HL-60 (cell line): Measurements from ENCODE around the gene METTL25B.

Experiments used
- CTCF ChIP-seq: IDR thresholded peaks from one replicate; pipeline ENCODE4 v1.5.1; 2011; ENCODE audit warnings: low read length, control low read depth, inconsistent platforms; ENCODE audit not compliant: insufficient read depth
- POLR2AphosphoS5 ChIP-seq: IDR thresholded peaks from 2 replicates; pipeline ENCODE4 v1.6.1; 2012; ENCODE audit warnings: low read depth

GRCh38 chr1:156682166-156682890, 45.9 kb upstream of the METTL25B start:
- TF ChIP-seq CTCF (no peak), POLR2AphosphoS5 (no peak)
